HepG2 (cell line): Measurements from ENCODE around the gene LCTL. TPM values are rescaled to one million over a fixed set of nuclear protein-coding genes. Genes with fewer than 3 reads are reported as not detected.

Experiments
- AFF4 ChIP-seq: sonication (generic); formaldehyde crosslinking; IDR thresholded peaks from 2 replicates; pipeline ENCODE4 v1.4.0; 2020; ENCODE audit warnings: missing genetic modification reagents
- ATF4 ChIP-seq, 2 experiments: fragments of 450-650 bp in 1 of 2; sonication (generic) in 1 of 2; formaldehyde crosslinking; IDR thresholded peaks; 2 replicates each; pipeline versions ENCODE4 v1.5.0 to v1.8.0; 2020 to 2022; ENCODE audit warnings: mild to moderate bottlenecking in 1 of 2, missing genetic modification reagents in 1 of 2
- CCAR2 ChIP-seq: fragments of 200-400 bp; formaldehyde crosslinking; optimal IDR thresholded peaks from 2 replicates; pipeline ENCODE3; 2018; ENCODE audit warnings: low read depth, mild to moderate bottlenecking, low read length, moderate library complexity
- CEBPB ChIP-seq: IDR thresholded peaks from 2 replicates; pipeline ENCODE4 v1.6.1; 2011; ENCODE audit warnings: low read depth, low read length, improper control_type of control experiment, borderline replicate concordance
- CENPT ChIP-seq: sonication (generic); formaldehyde crosslinking; IDR thresholded peaks from 2 replicates; pipeline ENCODE4 v1.8.0; 2022; ENCODE audit warnings: low read depth, mild to moderate bottlenecking, moderate library complexity, missing genetic modification reagents
- CREM ChIP-seq, 2 experiments: sonication (generic) in 1 of 2; formaldehyde crosslinking in 1 of 2; IDR thresholded peaks; 2 replicates each; pipeline versions ENCODE4 v1.4.0 to v1.6.1; 2016 to 2020; ENCODE audit warnings: antibody characterized with exemption in 1 of 2, mild to moderate bottlenecking in 1 of 2, missing genetic modification reagents in 1 of 2
- EED ChIP-seq: sonication (generic); formaldehyde crosslinking; IDR thresholded peaks from 2 replicates; pipeline ENCODE4 v1.5.0; 2020; ENCODE audit warnings: mild to moderate bottlenecking, missing genetic modification reagents
- ETV5 ChIP-seq: IDR thresholded peaks from 2 replicates; pipeline ENCODE4 v1.6.1; 2018; ENCODE audit warnings: missing biosample characterization, missing genetic modification reagents, inconsistent platforms, borderline replicate concordance
- HNRNPUL1 ChIP-seq: fragments of 200-400 bp; formaldehyde crosslinking; IDR thresholded peaks from 2 replicates; pipeline ENCODE4 v1.6.1; 2017; ENCODE audit warnings: low read depth, mild to moderate bottlenecking, low read length, moderate library complexity
- JUN ChIP-seq: sonication (generic); formaldehyde crosslinking; IDR thresholded peaks from 2 replicates; pipeline ENCODE4 v1.4.0; 2020; ENCODE audit warnings: mild to moderate bottlenecking, missing genetic modification reagents
- NFIB ChIP-seq: sonication (generic); formaldehyde crosslinking; IDR thresholded peaks from 2 replicates; pipeline ENCODE4 v1.9.0; 2021; ENCODE audit warnings: missing genetic modification reagents, mild to moderate bottlenecking, borderline replicate concordance
- RARA ChIP-seq: IDR thresholded peaks from 2 replicates; pipeline ENCODE4 v1.6.1; 2016; ENCODE audit warnings: missing genetic modification reagents, missing compliant biosample characterization
- SMC3 ChIP-seq: IDR thresholded peaks from 2 replicates; pipeline ENCODE4 v1.6.1; 2011; ENCODE audit warnings: low read length, improper control_type of control experiment
- SNRNP70 ChIP-seq: fragments of 200-400 bp; formaldehyde crosslinking; IDR thresholded peaks from 2 replicates; pipeline ENCODE4 v1.6.1; 2017; ENCODE audit warnings: mild to moderate bottlenecking, low read depth, low read length, moderate library complexity
- TBX3 ChIP-seq: fragments of 450-650 bp; IDR thresholded peaks from 2 replicates; pipeline ENCODE4 v1.6.1; 2017; ENCODE audit warnings: antibody characterized with exemption, mild to moderate bottlenecking, inconsistent platforms, borderline replicate concordance
- ZC3H13 ChIP-seq: sonication (generic); formaldehyde crosslinking; IDR thresholded peaks from 2 replicates; pipeline ENCODE4 v1.8.1; 2023; ENCODE audit warnings: mild to moderate bottlenecking, missing genetic modification reagents, moderate library complexity
- ZNF33B ChIP-seq: sonication (generic); formaldehyde crosslinking; IDR thresholded peaks from 2 replicates; pipeline ENCODE4 v1.5.1; 2020; ENCODE audit warnings: mild to moderate bottlenecking, missing genetic modification reagents
- ZNF34 ChIP-seq: sonication (generic); formaldehyde crosslinking; IDR thresholded peaks from 2 replicates; pipeline ENCODE4 v1.4.0; 2020; ENCODE audit warnings: mild to moderate bottlenecking, missing genetic modification reagents, borderline replicate concordance
- ZNF362 ChIP-seq: sonication (generic); formaldehyde crosslinking; IDR thresholded peaks from 2 replicates; pipeline ENCODE4 v1.4.0; 2020; ENCODE audit warnings: missing genetic modification reagents, mild to moderate bottlenecking, borderline replicate concordance
- ZNF441 ChIP-seq: sonication (generic); formaldehyde crosslinking; IDR thresholded peaks from 2 replicates; pipeline ENCODE4 v1.7.0; 2021; ENCODE audit warnings: missing genetic modification reagents, borderline replicate concordance
- ZNF569 ChIP-seq: sonication (generic); formaldehyde crosslinking; IDR thresholded peaks from 2 replicates; pipeline ENCODE4 v1.5.0; 2020; ENCODE audit warnings: mild to moderate bottlenecking, missing genetic modification reagents, moderate library complexity, borderline replicate concordance
- ZNF616 ChIP-seq: sonication (generic); formaldehyde crosslinking; IDR thresholded peaks from 2 replicates; pipeline ENCODE4 v1.5.0; 2020; ENCODE audit warnings: low read depth, mild to moderate bottlenecking, missing genetic modification reagents
- ZNF790 ChIP-seq: sonication (generic); formaldehyde crosslinking; IDR thresholded peaks from 2 replicates; pipeline ENCODE4 v1.8.0; 2022; ENCODE audit warnings: missing genetic modification reagents, mild to moderate bottlenecking, borderline replicate concordance
- ZSCAN30 ChIP-seq: sonication (generic); formaldehyde crosslinking; IDR thresholded peaks from 2 replicates; pipeline ENCODE4 v1.5.0; 2020; ENCODE audit warnings: mild to moderate bottlenecking, missing genetic modification reagents
- polyA plus RNA-seq, 8 experiments: library from polyadenylated mRNA; depleted of rRNA in 3 of 8; stranded (reverse) in 7 of 8; unstranded in 1 of 8; fragments of >200 nt; fragmentation: Illumina TruSeq in 4 of 8; extraction: Trizol in 4 of 8; gene quantifications; 2 replicates each; pipeline versions ENCODE4 v1.2.1 to v1.2.3, GENCODE V29; 2011 to 2016; ENCODE audit warnings: low read depth in 4 of 8, missing spikeins in 1 of 8, mixed read lengths in 1 of 8; ENCODE audit not compliant: insufficient read depth in 1 of 8
- total RNA-seq, 5 experiments: library from RNA; depleted of rRNA; stranded (reverse); fragments of >200 nt; fragmentation: Illumina TruSeq; extraction: Trizol; gene quantifications; 2 replicates each; pipeline ENCODE4 v1.2.3, GENCODE V29; 2016; ENCODE audit warnings: low read depth in 1 of 5

The LCTL gene
- total and polyA plus RNA-seq, 2 of the 13 experiments (the other 11 are each of a cell fraction or from before 2014, with no cell fraction given) = 0.96 to 1.4 TPM

GRCh38 chr15:66504563-66505429 lies 61.0 kb downstream of the LCTL start, which contains the start of the genes RPL4 and ZWILCH (continued):
- TF ChIP-seq CCAR2 = no peak
- peak; percentile 27; the same call in 1 of the 2 replicates for TF ChIP-seq RARA (CRISPR knock-in tag)
- peak; percentile 80 for TF ChIP-seq CREM (IDR thresholded peaks at IDR 0.05)
- TF ChIP-seq CREM (CRISPR knock-in tag; IDR thresholded peaks at IDR 0.05) = no peak
- TF ChIP-seq ATF4 (CRISPR knock-in tag; IDR thresholded peaks at IDR 0.05) = peak in 1 of 2 experiments; percentile 47; a peak in 2 of 4 replicates
- TF ChIP-seq HNRNPUL1 = no peak
- no peak; the same call in 1 of the 2 replicates for TF ChIP-seq ZNF569 (CRISPR knock-in tag)
- TF ChIP-seq JUN (CRISPR knock-in tag) = no peak
- TF ChIP-seq ZNF33B (CRISPR knock-in tag) = peak; percentile 50; the same call in 1 of the 2 replicates
- TF ChIP-seq AFF4 (CRISPR knock-in tag) = no peak
- no peak for TF ChIP-seq ZSCAN30 (CRISPR knock-in tag)
- no peak for TF ChIP-seq SMC3
- TF ChIP-seq ETV5 (CRISPR knock-in tag) = peak; percentile 51
- TF ChIP-seq EED (CRISPR knock-in tag) = 0 out of 2 replicates have a peak, but pooled peaks have one; percentile 17
- TF ChIP-seq SNRNP70 = no peak
- TF ChIP-seq ZNF362 = no peak
- TF ChIP-seq ZC3H13 (CRISPR knock-in tag) = no peak
- TF ChIP-seq ZNF616 = no peak; the same call in 1 of the 2 replicates
- TF ChIP-seq TBX3 = no peak
- TF ChIP-seq ZNF790 (CRISPR knock-in tag) = peak; percentile 63; the same call in 1 of the 2 replicates
- no peak for TF ChIP-seq CEBPB
- no peak for TF ChIP-seq NFIB (CRISPR knock-in tag)
- no peak for TF ChIP-seq ZNF34
- no peak for TF ChIP-seq CENPT (CRISPR knock-in tag)
- 0 out of 2 replicates have a peak, but pooled peaks have one; percentile 25 for TF ChIP-seq ZNF441 (CRISPR knock-in tag)
